ENCODE measurements around the gene PTPRN. TPM values are rescaled to one million over a fixed set of nuclear protein-coding genes. Genes with fewer than 3 reads are reported as not detected.
A peak's percentile ranks its signal among the peaks of the same experiment; 100 is the strongest.

The PTPRN gene
- total RNA-seq, 1 donor from 2014 or later: 0.75 TPM

DNA sequence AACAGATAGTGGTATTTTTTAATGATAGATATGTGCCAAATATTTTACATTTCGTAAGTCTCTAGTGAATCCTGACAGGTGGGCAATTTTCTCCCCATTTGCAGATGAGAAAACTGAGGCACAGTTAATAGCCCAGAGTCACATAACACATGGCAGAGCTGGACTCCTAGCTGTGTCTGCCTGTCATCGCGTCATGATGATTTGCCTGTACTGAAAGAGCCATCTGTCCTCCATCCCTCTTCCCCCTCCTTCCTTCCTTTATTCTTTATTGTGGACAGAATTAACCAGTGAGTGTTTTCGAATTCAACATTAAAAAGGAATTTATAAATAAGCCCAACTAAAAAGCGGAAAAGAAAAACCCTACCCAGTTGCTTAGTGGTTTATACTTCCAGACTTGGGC, 26.8 kb downstream of the PTPRN start:
- H3K4me3 ChIP-seq (ENCODE audit: low read depth, low read length): no peak overlapping the region
- no peak for DNase-seq (ENCODE audit: low read depth)
- TF ChIP-seq, protein P1, sequence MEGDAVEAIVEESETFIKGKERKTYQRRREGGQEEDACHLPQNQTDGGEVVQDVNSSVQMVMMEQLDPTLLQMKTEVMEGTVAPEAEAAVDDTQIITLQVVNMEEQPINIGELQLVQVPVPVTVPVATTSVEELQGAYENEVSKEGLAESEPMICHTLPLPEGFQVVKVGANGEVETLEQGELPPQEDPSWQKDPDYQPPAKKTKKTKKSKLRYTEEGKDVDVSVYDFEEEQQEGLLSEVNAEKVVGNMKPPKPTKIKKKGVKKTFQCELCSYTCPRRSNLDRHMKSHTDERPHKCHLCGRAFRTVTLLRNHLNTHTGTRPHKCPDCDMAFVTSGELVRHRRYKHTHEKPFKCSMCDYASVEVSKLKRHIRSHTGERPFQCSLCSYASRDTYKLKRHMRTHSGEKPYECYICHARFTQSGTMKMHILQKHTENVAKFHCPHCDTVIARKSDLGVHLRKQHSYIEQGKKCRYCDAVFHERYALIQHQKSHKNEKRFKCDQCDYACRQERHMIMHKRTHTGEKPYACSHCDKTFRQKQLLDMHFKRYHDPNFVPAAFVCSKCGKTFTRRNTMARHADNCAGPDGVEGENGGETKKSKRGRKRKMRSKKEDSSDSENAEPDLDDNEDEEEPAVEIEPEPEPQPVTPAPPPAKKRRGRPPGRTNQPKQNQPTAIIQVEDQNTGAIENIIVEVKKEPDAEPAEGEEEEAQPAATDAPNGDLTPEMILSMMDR (conservative IDR thresholded peaks at IDR 0.05; ENCODE audit: low read depth, low read length): no peak

DNA sequence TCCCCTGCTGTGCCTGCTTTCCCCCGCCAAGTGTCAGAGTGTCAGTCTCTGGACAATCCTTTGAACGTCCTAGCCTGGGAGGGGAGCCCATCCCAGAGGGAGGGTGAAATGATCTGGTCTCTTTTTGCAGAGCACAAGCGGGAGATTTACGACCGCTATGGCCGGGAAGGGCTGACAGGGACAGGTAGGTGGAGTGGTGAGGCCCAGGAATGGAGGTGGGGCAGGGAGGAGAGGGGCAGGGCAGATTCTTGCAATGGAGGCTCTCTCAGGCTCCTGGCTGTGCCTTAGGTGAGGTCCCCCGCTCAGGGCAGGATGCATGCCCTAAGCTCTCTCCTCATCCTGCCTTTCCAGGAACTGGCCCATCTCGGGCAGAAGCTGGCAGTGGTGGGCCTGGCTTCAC, 27.6 kb downstream of the PTPRN start:
- DNase-seq (ENCODE audit: low read depth): no peak
- TF ChIP-seq, protein P1 (conservative IDR thresholded peaks at IDR 0.05; ENCODE audit: low read depth, low read length): no peak

DNA sequence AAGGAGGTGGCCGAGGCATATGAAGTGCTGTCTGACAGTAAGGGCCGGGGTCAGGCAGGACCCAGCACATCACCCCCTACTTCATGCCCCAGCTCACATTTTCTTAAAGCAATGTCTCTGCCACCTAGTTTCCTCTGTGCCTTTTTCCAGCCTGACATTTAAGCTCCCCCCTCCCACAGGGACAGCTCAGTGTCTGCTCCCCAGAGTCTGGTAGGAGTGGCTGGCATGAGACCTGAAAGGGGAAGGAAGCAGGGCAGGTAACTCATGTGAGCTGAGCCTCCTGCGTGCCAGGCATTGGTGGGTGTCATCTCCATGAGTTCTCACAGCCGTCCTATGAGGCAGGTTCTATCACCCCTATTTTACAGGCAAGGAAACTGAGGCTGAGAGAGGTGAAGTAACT, 28.6 kb downstream of the PTPRN start:
- TF ChIP-seq, protein P1 (conservative IDR thresholded peaks at IDR 0.05; ENCODE audit: low read depth, low read length): no peak
- DNase-seq (ENCODE audit: low read depth): no peak
- H3K4me3 ChIP-seq (ENCODE audit: low read depth, low read length): no peak overlapping the region

More for the DNA sequence above, 27.6 kb downstream of the PTPRN start:
- no peak overlapping the region for H3K4me3 ChIP-seq (ENCODE audit: low read depth, low read length)

DNA sequence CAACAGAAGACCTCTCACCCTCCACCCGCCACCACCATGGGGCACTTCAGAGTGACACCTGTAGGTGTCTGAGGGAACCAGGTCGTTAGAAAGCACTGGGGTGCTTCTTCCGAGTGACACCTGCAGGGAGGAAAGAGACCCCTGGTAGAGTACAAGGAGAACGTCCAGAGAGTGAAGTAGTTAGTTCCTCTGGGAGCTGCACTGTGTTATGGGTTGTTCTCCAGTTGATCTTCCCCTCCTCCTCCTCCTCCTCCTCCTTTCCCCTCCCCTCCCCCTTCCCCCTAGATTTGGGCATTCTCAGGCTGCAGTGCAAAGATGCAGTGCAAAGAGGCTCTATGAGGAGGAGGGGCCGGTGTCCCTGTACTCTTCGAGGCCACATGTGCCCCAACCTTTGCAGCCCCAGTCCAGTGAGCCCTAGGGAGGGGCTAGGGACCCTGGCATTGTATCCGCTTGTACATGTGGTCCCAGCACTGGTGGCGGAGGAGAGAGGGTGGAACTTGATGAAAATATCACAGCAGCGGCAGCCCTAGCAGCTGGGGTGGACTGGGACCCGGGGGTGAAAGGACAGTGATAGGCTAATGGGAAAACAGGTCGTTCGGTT, 29.2 kb downstream of the PTPRN start:
- TF ChIP-seq, protein P1 (conservative IDR thresholded peaks at IDR 0.05; ENCODE audit: low read depth, low read length): no peak
- no peak for DNase-seq (ENCODE audit: low read depth)
- peak overlapping the region; percentile 78 for H3K4me3 ChIP-seq (ENCODE audit: low read depth, low read length)

DNA sequence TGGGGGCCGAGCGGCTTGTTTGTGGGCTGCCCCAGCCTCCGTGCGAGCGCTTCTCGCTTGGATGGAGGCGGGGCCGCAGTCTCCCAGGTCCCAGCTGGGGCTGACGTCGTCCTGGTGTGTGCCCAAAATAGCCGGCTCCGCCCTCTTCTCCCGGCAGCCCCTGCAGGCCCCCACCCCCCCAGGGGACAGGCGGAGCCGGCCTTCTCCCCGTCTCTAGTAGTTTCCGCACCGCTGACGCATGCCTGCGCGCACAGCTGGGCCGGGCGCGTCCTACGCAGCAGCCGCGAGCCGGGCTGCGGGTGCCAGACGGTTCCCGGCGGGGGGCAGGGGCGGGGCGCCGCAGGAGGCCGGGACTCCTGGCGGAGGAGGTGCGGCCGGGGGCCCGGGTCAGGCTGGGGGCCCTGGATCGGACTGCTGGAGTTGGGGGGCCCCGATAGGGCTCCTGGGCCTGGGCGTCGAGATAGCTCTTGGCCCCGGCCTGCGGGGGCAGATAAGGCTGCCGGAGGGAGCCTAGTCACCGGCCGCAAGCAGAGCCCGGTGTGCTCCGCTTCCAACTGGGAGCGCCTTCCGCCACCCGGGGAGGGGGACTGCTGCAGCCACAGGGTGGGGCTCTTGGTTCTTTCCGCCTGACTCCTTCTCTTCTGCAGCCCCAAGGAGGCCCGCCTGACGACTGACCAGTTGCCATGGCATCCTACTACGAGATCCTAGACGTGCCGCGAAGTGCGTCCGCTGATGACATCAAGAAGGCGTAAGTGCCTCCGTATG, 29.9 kb downstream of the PTPRN start, which contains the start of gene DNAJB2:
TSS of gene DNAJB2 (plus strand) at position 216 of the 765 bp plus-strand sequence. CDS start at position 684, 468 bp downstream.
- H3K4me3 ChIP-seq (ENCODE audit: low read depth, low read length): peak within 1 kb of the TSS; percentile 78
- TF ChIP-seq, protein P1 (conservative IDR thresholded peaks at IDR 0.05; ENCODE audit: low read depth, low read length): peak; percentile 10
- peak; percentile 83 for DNase-seq (ENCODE audit: low read depth)

DNA sequence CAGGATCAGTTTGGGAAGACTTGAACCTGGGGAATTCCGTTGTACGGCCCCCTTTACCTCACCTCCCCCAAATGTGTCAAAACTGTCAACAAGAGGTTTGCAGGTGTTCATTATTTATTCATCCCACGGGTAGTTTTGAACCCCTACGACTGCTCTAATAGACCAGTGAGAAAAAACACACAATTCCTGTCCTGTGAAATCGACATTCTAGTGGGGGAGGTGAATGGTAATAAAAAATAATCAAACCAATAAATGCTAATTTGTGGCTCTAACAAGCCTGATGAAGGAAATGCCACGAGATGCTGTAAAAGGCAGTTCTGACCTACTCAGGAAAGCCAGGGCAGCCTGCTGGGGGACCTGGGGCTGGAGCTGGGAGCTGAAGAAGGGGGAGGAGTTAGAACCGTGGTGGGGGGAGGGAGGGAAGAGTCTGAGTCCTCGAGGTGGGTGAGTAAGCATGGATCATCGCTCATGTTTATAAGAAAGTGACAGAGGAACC, 30.5 kb downstream of the PTPRN start:
- DNase-seq (ENCODE audit: low read depth): no peak
- TF ChIP-seq, protein P1 (conservative IDR thresholded peaks at IDR 0.05; ENCODE audit: low read depth, low read length): no peak
- peak overlapping the region; percentile 38 for H3K4me3 ChIP-seq (ENCODE audit: low read depth, low read length)
